GM19239 (cell line): ENCODE results near the gene FREM1.

Source experiments
- DNase-seq: peaks from one replicate; pipeline ENCODE4 v3.0.0; 2011; ENCODE audit warnings: low spot score; ENCODE audit not compliant: insufficient read length
- FAIRE-seq: peaks from 2 replicates; lab custom pipeline; 2011; peaks lifted over from hg19 to GRCh38; lab: Jason Lieb, UNC

FREM1 gene

DNA sequence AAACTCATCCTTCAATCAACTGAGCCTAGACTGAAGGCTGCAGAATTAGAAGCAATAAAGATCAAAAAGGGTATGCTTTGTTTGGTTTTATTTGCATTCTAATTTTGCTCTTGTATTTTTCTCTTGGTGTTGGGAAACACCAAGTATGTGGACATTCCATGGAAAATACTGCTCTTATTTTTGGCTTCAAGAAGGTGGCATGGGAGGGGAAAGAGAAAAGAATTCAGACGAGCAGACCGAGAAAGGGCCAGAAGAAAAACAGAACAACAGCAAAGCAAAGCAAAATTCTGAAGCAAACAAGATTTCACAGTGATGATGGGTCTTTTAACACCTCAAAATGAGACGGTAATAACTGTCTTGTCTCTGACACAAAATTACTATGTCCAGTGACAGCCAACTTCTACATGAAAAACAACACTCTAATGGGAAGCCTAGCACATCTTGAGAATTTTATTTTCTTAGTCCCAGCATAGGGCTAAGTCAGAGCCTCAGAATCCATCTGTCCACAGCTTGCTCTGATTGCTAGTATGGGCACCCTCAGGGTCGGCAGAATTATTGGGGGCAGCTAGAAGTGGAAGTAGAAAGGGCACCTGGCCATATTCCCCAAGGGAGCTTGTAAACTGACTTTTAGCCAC is 26.8 kb downstream of the FREM1 start:
- no peak for DNase-seq
- no peak for FAIRE-seq

DNA sequence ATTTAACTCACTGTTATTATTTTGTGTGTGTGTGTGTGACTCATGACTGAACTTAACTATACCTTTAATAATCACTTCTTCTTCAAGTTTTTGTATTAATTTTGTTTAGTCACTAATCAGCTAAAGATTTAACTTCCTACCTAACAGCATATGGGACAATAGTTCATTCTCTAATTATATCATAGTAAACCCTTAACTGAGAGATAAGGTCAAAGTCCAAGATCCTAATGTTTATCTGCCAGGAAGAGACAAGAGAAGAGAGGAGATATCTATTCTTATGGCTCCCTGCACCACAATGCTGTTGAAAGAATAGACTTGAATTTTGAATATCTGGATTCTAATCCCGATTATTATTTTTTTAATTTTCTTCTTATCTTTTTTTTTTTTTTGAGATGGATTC is 28.1 kb downstream of the FREM1 start:
- DNase-seq (no peak), FAIRE-seq (no peak)

DNA sequence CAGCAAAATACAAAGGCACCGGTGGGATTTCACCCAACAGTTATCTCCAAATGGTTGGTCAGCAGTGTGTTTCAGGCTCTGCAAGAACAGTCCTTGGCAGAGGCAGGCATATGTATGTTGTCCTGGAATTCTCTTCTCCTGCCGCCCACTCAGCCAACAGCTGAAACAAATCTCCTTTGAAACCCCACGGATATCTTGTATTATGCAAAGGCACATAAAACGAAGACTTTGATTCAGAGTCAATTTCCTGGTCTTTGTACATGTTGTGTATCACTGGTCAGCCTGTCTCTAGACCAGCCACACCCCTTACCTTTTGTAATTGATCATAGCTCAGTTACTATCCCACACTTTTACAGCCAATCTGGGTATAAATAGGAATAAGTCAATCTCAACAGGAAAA is 29.2 kb downstream of the FREM1 start:
- FAIRE-seq (no peak), DNase-seq (no peak)

GRCh38 chr9:14870090-14870489 is 40.1 kb downstream of the FREM1 start:
- FAIRE-seq (no peak), DNase-seq (no peak)

DNA sequence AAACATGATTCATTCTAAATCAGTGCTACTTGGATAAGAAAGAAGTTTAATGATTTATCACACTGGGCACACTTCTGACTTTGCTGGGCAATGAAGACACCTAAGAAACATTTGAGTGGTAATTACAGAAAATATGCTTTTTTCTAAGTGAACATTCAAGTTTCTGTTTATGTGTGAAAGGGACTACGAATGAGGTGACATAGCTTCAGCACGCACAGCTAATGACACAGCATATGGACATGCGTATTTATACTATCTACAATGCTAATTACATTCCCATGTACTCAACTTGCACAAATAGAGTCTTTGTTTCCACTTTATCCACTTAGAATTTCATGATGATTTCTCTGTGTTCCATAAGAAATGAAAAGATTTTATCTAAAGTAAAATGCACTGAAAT is 40.6 kb downstream of the FREM1 start:
- FAIRE-seq (no peak), DNase-seq (no peak)

DNA sequence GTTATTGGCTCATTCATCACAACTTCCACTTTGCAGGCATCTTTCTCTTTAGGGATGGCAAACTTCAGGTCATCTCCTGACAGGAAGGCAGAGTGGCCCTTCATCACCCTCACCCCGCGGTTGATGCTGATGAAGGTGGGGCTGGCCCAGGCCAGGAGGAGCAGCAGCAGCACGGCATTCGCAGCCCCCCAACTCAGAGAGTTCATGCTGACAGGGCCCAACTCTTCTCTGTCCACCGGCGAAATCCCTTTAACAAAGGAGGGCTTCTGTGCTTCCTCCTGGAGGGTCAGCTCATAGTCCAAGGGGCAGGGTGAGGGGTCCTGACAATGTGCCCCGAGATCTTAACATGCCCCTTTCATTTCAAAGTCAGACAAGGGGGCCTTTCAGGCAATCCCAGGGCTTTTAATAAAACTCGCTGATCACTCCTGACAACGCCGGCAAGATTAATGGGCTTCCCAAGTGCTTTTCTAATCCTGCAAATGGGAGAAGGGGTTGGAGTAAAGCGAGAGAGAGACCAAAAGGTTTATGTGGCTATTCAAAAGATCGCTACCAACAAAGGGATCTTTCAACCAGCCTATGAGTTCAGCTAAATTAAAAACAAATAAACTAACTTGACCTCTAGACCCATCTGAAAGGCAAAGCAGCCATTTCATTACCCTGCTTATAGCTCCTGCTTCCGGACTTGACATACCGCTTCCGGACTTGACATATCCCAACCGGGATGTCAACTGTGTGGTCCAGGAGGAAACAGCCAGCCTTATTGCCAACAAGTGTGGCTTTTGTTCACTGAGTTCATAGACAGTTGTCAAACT is 41.2 kb downstream of the FREM1 start:
- DNase-seq (no peak), FAIRE-seq (no peak)

GRCh38 chr9:14868418-14868771 is 41.8 kb downstream of the FREM1 start:
- FAIRE-seq (no peak), DNase-seq (no peak)

DNA sequence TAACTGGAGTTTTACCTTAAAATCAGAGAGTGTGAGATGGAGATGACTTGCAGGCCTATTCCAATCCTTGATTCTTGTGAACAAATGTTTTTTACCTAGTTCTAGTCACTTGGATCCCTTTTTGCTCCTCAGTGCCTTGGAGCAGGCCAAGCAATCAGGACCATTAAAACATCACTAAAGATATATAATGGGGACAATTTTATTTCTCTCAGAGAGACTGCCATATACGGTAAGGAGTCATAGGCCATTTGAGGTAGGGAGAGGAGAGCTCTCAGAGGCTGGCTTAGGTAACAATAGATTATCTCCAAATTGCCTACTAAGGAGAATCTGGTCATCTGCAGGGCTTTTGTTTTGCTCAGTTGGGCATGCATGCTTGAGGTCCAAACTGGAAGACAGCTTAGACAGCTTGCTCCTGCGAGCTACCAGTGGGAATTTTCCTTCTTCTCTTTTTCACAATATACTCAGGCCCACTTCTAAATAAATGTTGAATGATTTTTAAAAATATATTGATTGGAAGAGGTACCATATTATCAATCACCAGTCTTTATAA is 44.0 kb downstream of the FREM1 start:
- DNase-seq (no peak), FAIRE-seq (no peak)

DNA sequence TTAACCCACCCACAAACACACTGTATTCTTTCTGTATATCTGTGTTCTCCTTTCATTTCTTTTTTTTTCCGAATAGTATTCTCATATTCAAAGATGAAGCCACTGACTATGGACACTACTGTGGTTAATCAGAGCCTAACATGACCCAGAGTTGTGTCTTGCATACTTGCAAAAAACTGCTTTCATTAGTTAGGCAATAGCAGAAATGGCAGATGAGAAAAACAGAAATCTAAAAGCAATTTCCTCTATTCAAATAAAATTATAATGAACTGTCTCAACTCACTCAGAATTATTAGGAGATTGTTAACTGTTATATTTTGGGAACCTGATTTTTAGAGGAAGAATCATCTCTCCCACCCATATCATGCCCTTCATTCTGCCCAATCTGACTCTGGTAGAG is 45.9 kb downstream of the FREM1 start:
- DNase-seq, result no peak
- no peak for FAIRE-seq

DNA sequence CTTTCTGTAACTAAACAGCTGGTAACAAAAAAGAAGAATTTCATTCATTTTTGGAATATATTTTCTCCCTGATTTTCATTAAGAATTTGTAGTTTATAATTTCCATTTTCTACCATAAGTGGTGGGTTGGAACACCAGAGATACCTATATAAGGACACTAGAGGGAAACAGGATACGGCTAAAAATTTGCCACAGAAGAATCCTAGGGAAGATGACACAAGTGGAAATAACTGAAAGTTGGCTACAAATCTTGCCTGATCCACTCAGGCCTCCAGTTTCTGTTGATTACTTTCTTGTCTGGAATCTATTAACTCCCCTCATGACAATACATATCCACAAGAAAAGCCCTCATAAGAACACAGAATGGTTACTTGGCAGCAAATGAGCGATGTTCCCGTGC is 46.8 kb downstream of the FREM1 start:
- no peak for DNase-seq
- FAIRE-seq, result no peak

- FAIRE-seq, result no peak
These were observed 52.6 kb downstream of the FREM1 start for GRCh38 chr9:14857449-14858305.

DNA sequence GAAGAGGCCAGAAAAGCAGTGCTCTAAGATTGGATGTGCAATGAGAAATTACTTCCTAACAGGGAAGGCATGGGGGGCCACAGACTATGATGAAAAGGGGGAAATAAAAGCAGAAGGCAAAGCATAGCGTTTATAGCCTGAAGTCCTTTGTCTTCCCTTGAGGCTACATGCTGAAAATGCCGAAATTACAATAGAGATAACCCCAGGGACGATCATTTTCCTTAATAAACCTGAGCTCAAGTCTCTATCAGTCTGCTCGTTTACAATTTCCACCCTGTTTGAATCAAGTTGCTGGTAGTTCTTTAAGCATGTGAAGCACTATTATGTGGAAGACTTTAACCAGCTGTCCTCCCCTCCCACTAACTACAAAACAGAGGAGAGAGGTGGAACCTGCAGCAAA is 60.4 kb downstream of the FREM1 start:
- FAIRE-seq, result no peak

More at GRCh38 chr9:14857449-14858305, 52.6 kb downstream of the FREM1 start:
- no peak for DNase-seq

DNA sequence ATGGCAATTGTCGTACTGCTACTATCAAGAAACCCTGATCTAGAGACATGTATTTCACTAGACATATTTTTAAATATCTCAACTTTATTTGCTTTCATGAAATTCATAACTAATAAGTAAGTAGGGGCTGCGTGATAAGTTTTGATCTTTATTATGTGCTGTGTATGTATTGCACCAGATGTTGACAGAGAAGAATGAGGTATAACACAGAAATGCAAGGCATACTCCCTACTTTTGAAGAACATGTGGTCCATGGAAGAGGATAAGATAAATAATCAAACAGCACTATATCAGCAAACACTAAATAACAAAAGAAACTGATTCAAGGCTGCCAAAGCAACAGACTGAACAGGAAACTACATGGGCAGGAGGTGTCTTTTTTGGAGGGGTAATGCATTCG is 60.9 kb downstream of the FREM1 start:
- FAIRE-seq, result no peak
- DNase-seq, result no peak

More for the DNA sequence above, 60.4 kb downstream of the FREM1 start:
- no peak for DNase-seq

- DNase-seq, result peak; percentile 40
- peak; percentile 23 for FAIRE-seq
These were observed 63.3 kb downstream of the FREM1 start for GRCh38 chr9:14846871-14847311.

DNA sequence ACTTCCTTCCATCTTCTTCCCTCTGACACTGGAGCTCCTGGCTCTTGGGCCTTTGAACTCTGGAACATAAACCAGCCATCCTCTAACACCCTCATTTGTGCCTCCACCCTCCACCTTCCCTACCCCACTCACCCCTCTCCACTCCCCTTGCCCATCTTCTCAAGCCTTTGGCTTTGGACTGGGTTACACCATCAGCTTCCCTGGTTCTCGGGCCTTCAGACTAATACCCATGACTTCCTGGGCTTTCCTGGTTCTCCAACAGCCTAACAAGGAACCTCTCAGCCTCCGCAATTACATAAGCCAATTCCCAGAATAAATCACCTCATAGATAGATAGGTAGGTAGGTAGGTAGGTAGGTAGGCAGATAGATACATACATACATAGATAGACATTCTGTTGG is 67.1 kb downstream of the FREM1 start:
- FAIRE-seq (no peak), DNase-seq (no peak)

DNA sequence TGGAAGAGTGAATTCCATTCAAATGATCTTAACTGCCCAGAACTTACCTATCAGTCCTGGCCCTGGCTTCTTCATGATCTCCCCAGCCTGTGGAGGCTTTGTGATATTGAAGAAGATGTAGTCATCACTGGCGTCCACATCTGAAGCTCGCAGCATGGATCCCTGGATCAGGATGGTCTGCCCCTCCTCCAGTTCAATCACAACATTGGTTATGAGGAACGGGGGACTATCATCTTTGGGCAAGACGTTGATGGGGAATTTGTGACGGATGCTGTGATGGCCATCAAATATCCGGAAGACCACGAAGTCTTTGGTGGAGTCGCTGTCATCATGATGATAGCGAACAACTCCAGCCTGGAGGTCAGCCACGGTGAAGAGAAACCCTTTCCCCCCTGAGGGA is 68.0 kb downstream of the FREM1 start:
- DNase-seq, result no peak
- no peak for FAIRE-seq

DNA sequence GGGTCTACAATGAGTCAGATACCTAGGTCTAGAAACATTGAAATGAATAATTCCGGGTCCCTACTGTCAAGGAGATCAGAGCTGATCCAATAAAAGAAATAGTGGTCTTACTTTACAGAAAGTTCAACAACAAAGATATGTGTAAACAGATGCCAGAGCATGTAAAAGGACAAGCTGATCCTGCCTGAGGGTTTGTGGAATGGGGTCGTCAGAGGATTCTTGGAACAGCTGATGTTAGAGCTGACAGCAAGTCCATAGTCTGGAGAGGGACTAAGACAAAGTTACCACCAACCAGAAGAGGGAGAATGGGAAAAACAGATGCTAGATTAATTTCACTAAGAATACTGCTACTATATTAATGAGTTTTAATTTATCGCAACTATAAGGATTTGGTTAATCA is 71.5 kb downstream of the FREM1 start:
- no peak for FAIRE-seq
- DNase-seq, result no peak

DNA sequence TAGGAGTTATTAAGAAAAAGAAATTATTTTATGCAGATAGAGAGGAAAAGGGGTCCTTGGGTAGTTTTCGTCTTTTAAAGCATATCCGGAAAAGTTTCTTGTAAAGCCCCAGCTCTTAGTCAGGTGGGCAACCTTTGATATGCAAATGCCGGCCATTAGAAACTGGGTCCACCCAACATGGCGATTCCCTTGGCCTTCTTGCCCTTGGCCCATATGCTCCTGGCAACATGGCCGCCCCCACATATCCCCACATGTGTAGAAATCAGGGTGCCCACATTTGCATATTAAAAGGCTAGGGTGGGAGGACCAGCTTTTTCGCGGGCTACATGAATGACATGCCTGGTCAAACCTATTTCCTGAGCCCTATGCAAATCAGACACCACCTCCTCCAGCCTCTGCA is 73.3 kb downstream of the FREM1 start:
- no peak for FAIRE-seq
- DNase-seq, result no peak

DNA sequence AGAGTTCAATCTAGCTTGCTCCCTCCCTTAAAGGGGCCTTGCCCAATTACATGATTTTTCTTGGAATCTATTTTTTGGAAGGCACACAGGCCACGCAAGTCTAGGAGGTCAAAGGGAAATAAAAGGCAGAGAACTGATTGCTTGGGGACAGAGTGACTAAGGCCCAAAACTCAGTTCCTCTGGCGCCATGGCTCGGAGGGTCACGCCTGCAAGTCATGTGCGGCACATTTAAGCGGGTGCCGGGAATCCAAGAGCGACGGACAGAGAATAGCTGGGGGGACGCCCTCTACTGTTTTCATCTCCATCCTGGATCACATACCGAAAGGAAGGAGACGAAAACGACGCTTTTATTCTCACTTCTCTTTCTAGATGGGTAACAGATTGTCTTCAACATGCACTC is 78.6 kb downstream of the FREM1 start:
- DNase-seq, result no peak
- no peak for FAIRE-seq

DNA sequence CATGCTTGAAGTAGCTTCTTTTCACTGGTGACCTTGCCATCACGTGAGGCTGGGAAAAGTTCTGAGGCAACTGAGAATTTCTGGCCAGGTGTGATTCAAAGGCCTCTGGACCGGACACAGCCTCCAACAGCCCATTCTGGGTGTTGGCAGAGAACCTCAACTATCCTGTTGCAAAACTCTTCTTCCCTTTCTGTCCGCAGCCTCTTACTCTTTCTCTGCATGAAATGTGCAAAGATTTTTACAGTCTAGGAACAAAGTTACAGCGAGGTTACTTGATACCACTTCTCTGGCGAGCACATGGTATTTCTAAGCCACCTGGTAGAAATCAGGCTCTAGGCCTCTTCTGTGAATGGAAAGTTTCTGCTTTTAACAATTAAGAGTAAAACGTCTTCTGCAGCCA is 79.2 kb downstream of the FREM1 start:
- DNase-seq (no peak), FAIRE-seq (no peak)

GRCh38 chr9:14830057-14830456 is 80.2 kb downstream of the FREM1 start:
- FAIRE-seq, result no peak
- DNase-seq, result no peak
